DMS153 (cell line): ENCODE results near the gene DAP3.
A peak's percentile ranks its signal among the peaks of the same experiment; 100 is the strongest.
"Not testable (repeated sequence)": the region's sequence is repeated elsewhere in the genome, so short reads cannot be mapped to it uniquely, and the experiment has no call there.

ENCODE experiments used
- DNase-seq: peaks from one replicate; lab custom pipeline; 2025; lab: John Stamatoyannopoulos, UW

DAP3 gene

GRCh38 chr1:155687705-155688323 is 1.1 kb upstream of the DAP3 start:
- peak; percentile 23 for DNase-seq

- peak; percentile 85 for DNase-seq
Measured at GRCh38 chr1:155688324-155689080, 389 bp upstream of the DAP3 start, which contains the start of gene YY1AP1. YY1AP1 (minus strand) TSS chr1:155688774; CDS start chr1:155680436, 8,338 bp downstream.

DNA sequence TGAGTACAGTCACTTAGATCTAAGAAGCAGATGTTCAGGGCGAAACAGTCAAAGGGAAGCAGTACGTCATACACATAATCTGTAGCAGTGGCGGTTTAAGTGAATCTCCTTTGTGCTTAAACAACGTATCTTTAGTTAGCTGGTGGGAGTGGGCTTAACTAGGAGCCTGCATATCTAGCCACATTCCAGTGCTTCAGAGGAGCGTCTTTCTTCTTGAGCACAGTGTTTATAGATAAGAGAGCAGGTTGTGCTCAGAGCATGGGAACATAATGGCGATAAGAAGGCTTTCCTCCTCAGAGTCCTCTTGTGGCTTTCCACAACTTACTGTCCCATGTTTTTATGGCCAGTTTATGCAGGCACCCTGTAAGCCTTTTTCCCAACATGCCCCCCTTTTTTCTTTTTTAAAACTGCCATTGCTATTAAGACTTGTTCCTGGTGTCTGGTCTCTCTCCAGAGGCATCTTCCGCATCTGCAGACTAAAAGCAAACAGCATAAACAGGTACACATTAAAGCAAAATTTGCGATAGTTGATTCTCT is 3.2 kb downstream of the DAP3 start:
- DNase-seq: no peak

DNA sequence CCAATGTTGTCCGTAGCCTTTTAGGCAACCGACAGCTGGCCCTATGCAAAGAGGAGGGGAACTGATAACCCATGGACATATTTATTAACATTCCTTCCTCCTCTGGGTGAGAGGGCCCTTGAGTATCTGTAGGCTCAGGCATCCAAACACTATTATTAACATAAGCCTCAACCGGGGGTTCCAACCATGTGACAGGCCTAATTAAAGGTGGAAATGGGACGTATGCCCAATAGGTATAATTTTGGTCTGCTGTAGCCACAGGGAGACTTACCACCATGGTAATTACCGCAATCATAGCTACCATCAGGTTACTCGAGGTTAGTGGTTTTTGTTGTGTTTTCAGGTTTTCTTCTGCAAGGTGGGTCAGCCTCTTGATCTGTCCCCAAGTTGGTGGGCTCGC is 5.3 kb downstream of the DAP3 start:
- no peak for DNase-seq

DNA sequence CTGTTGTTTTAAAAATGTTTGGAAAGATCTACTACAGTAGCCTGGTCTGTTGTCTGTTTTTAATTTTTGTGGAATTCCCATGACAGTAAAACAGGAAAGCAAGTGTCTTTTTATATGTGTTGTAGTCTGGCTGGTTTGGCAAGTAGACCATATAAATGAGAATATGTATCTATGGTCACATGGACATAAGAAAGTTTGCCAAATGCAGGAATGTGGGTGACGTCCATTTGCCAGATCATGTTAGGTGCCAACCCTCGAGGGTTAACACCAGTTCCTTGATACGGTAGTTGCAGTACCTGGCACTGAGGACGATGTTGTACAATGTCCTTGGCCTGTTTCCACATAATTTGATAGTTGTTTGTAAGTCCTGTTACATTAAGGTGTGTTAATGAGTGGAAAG is 6.2 kb downstream of the DAP3 start:
- DNase-seq: no peak

GRCh38 chr1:155695608-155696007 is 6.7 kb downstream of the DAP3 start:
- DNase-seq: no peak

GRCh38 chr1:155696524-155696923 is 7.6 kb downstream of the DAP3 start:
- DNase-seq: no peak

GRCh38 chr1:155697046-155697445 is 8.2 kb downstream of the DAP3 start:
- DNase-seq: no peak

DNA sequence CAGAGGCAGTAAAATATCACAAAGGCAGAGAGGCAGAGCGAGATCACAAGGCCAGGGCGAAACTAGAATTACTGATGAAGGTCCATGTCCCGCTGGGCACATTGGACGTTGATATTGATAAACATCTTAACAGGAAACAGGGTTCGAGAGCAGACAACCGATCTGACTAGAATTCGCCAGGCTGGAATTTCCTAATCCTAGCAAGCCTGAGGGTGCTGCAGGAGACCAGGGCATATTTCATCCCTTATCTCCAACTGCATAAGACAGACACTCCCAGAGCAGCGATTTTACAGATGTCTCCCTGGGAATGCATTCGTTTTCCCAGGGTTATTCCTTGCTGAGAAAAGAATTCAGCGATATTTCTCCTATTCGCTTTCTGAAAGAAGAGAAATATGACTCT is 8.7 kb downstream of the DAP3 start:
- not testable (repeated sequence) for DNase-seq

- DNase-seq: no peak
Measured at GRCh38 chr1:155698382-155699038, 9.6 kb downstream of the DAP3 start.

- DNase-seq: not testable (repeated sequence)
Measured at GRCh38 chr1:155699062-155699461, 10.2 kb downstream of the DAP3 start.

DNA sequence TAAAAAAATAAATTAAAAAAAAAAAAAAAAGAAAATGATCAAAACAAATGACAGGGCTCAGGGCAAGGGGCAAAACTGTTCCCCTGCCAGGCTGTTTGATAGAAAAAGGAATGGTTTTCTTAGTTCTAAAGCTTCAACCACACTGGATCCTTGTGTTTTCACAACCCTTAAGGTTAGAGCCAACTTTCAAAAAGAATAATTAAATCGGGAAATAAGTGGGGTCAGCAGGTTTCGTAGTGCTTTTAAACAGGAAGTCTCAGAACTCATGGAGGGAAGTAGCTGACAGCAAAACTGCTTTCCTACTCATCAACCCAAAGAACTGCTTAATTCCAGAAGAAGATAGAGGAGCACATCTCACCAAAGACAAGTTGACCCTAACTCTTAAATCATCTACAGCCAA is 12.8 kb downstream of the DAP3 start:
- DNase-seq: not testable (repeated sequence)

DNA sequence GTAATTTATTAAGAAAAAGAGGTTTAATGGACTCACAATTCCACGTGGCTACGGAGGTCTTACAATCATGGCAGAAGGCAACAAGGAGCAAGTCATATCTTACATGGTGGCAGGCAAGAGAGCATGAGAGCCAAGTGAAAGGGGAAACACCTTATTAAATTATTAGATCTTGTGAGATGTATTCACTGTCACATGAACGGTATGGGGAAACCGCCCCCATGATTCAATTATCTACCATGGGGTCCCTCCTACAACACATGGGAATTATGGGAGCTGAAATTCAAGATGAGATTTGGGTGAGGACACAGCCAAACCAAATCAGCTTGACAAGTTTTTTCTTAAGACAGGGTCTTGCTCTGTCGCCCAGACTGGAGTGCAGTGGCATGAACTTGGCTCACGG is 14.3 kb downstream of the DAP3 start:
- DNase-seq: no peak

- DNase-seq: not testable (repeated sequence)
Measured at GRCh38 chr1:155704414-155704813, 15.5 kb downstream of the DAP3 start.

DNA sequence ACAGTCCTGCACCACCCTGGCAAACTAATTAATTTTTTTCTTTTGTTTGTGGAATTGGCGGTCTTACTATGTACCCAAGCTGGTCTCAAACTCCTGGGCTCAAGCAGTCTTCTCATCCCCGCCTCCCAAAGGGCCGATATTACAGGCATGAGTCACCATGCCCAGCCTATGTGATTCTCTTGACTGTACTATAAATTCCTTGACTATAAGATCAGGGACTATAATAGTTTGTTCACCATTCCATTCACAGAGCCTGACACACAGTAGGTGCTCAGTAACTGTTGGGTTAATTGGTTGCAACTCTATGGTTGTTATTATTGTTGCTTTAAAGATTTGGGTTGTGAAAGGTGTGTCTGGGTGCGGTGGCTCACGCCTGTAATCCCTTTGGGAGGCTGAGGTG is 17.2 kb downstream of the DAP3 start:
- no peak for DNase-seq

DNA sequence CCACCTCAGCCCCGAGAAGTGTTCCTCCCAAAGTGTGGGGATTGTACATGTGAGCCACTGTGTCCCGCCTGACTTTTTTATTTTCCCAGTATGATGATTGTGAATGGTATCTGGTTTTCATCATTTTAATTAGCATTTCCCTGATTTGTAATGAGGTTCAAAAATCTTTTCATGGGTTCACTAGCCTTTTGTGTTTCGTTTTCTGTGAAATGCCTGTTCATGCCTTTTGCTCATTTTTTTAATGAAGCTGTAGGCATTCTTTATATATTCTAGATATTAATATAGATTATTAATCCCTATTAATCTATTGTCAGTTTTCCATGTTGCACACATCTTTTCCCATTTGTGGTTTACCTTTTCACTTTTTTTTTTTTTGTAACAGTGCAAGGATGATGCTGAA is 20.5 kb downstream of the DAP3 start:
- no peak for DNase-seq

GRCh38 chr1:155711457-155711856 is 22.6 kb downstream of the DAP3 start:
- DNase-seq: not testable (repeated sequence)

- not testable (repeated sequence) for DNase-seq
Measured at GRCh38 chr1:155712636-155713035, 23.7 kb downstream of the DAP3 start.

GRCh38 chr1:155713075-155713474 is 24.2 kb downstream of the DAP3 start:
- no peak for DNase-seq

- not testable (repeated sequence) for DNase-seq
Measured at GRCh38 chr1:155715056-155715455, 26.2 kb downstream of the DAP3 start.

GRCh38 chr1:155715777-155716176 is 26.9 kb downstream of the DAP3 start:
- DNase-seq: no peak

- DNase-seq: no peak
Measured at GRCh38 chr1:155717041-155717440, 28.1 kb downstream of the DAP3 start.
